Measurements from ENCODE around the gene HOXA11.

GRCh38 chr7:27160145-27160545 is 24.9 kb downstream of the HOXA11 start:
- TF ChIP-seq CTCF (IDR thresholded peaks at IDR 0.05; ENCODE audit: low read length) (no peak), EZH2 (IDR thresholded peaks at IDR 0.05; ENCODE audit: borderline replicate concordance, low read length) (no peak)

All from OCI-LY1 (cell line).